Lung (tissue), 12 donors: ENCODE data around the gene CLDN6. TPM values are rescaled to one million over a fixed set of nuclear protein-coding genes. Genes with fewer than 3 reads are reported as not detected.

Experiments used
- ATAC-seq: fragments of 200-7000 bp; cut with Tn5 transposase; one replicate; pipeline ENCODE4 v1.9.1; 2020; ENCODE audit warnings: moderate number of reproducible peaks; ENCODE audit not compliant: insufficient read depth, low FRiP score
- DNase-seq, 3 donors: peaks; one replicate each; pipeline ENCODE4 v3.0.0-alpha.2; 2013 to 2017
- H3K27ac ChIP-seq, 2 donors: one replicate each; pipeline ENCODE4 v1.5.1; 2013; ENCODE audit warnings: mild to moderate bottlenecking in 2 of 2, moderate library complexity in 2 of 2, control low read depth in 1 of 2, inconsistent platforms in 1 of 2, low read depth in 1 of 2, low read length in 1 of 2
- H3K27me3 ChIP-seq, 3 donors: one replicate each; pipeline ENCODE4 v1.5.1; 2013; ENCODE audit warnings: low read length in 2 of 3; ENCODE audit not compliant: control insufficient read depth in 3 of 3, insufficient read depth in 3 of 3
- H3K36me3 ChIP-seq, 4 donors: one replicate each; pipeline ENCODE4 v1.5.1; 2013; ENCODE audit warnings: low read length in 4 of 4, mild to moderate bottlenecking in 1 of 4, moderate library complexity in 1 of 4; ENCODE audit not compliant: control insufficient read depth in 4 of 4, insufficient read depth in 4 of 4
- H3K4me1 ChIP-seq, 5 donors: one replicate each; pipeline ENCODE4 v1.5.1; 2013; ENCODE audit warnings: low read length in 5 of 5, mild to moderate bottlenecking in 2 of 5, moderate library complexity in 1 of 5; ENCODE audit not compliant: control insufficient read depth in 5 of 5, insufficient read depth in 5 of 5
- H3K4me3 ChIP-seq: one replicate; pipeline ENCODE4 v1.5.1; 2013; ENCODE audit warnings: mild to moderate bottlenecking, control low read depth, moderate library complexity
- H3K9ac ChIP-seq, 2 donors: one replicate each; pipeline ENCODE4 v1.5.1; 2013; ENCODE audit warnings: low read length in 2 of 2, control low read depth in 1 of 2; ENCODE audit not compliant: insufficient read depth in 1 of 2
- H3K9me3 ChIP-seq, 4 donors: one replicate each; pipeline ENCODE4 v1.5.1; 2013; ENCODE audit warnings: low read length in 3 of 4, mild to moderate bottlenecking in 1 of 4, moderate library complexity in 1 of 4; ENCODE audit not compliant: control insufficient read depth in 4 of 4, insufficient read depth in 3 of 4
- CTCF ChIP-seq: IDR thresholded peaks from 2 replicates; pipeline ENCODE4 v1.5.1; 2012; ENCODE audit warnings: mild to moderate bottlenecking; ENCODE audit errors: control extremely low read depth, extremely low read depth
- WGBS, 2 donors: extraction: QIAGEN DNeasy Blood & Tissue Kit; methylation state at CpG; one replicate each; pipeline ENCODE4 v1.1.7; 2013; 5-methylcytosine and 5-hydroxymethylcytosine counted together
- polyA plus RNA-seq, 2 donors: library from polyadenylated mRNA; stranded (reverse); fragments of 200-250 nt; gene quantifications; one replicate each; pipeline ENCODE4 v1.2.1, GENCODE V29; 2013
- total RNA-seq, 2 donors: library from RNA; depleted of rRNA in 1 of 2; stranded (reverse); fragments of >200 nt in 1 of 2; gene quantifications; one replicate each; pipeline ENCODE4 v1.2.1, GENCODE V29; 2014 to 2021
- donor health status: control.
- donor health status: control.
- donor health status: Bipolar disorder and iron deficiency.
- donor health status: healthy.
- donor health status: DM: yes; HTN: yes; CAD: no.

The CLDN6 gene
- total and polyA plus RNA-seq, 4 donors: 0.10 to 7.1 (median 0.92) TPM; not detected in 1

- Histone ChIP-seq H3K4me1 (peaks cover 0 to 44% (median 21%) of the 10 kb centered on the region in 5 donors), H3K9me3 (no peaks in the 10 kb centered on the region), H3K27ac (peak within 1 kb of the TSS; percentile 92 to 96), H3K27me3 (peaks cover 0 to 4% (median 4%) of the 10 kb centered on the region in 3 donors), H3K4me3 (peak within 1 kb of the TSS; percentile 53), H3K36me3 (peaks cover 0 to 21% (median 7%) of the 10 kb centered on the region in 4 donors), H3K9ac (peak within 1 kb of the TSS in 1 of 2 donors; percentile 62)
- DNase-seq: peak; percentile 95 to 97 (median 96)
- WGBS, 2 donors: 1% methylated on average over 68 to 69 of the region's 69 CpGs
- TF ChIP-seq CTCF: no peak
- peak; percentile 56 for ATAC-seq
These were observed 5.9 kb upstream of the CLDN6 start, which contains the start of the genes HCFC1R1 and THOC6 for GRCh38 chr16:3023669-3024478. Gene HCFC1R1, minus strand, starts transcription at chr16:3023942. Its CDS starts 1 bp downstream, at chr16:3023941. Gene THOC6, plus strand, starts transcription at chr16:3024035. Its CDS starts 292 bp downstream, at chr16:3024327.

GRCh38 chr16:3023415-3023668 is 5.4 kb upstream of the CLDN6 start:
- ATAC-seq: no peak
- H3K9me3 ChIP-seq: no peaks in the 10 kb centered on the region
- H3K36me3 ChIP-seq: peaks cover 0 to 21% (median 7%) of the 10 kb centered on the region in 4 donors
- H3K27ac ChIP-seq: peak overlapping the region; percentile 92 to 96
- no peak overlapping the region for H3K9ac ChIP-seq
- 32 to 36% methylated on average over 6 of the region's 6 CpGs for WGBS, 2 donors
- H3K4me1 ChIP-seq: peaks cover 0 to 40% (median 21%) of the 10 kb centered on the region in 5 donors
- H3K27me3 ChIP-seq: peaks cover 0 to 5% (median 4%) of the 10 kb centered on the region in 3 donors
- TF ChIP-seq CTCF: no peak
- peak overlapping the region; percentile 53 for H3K4me3 ChIP-seq
- no peak for DNase-seq

GRCh38 chr16:3022684-3023414 is 4.9 kb upstream of the CLDN6 start:
- no peak for TF ChIP-seq CTCF
- H3K4me3 ChIP-seq: peak overlapping the region; percentile 53
- ATAC-seq (no peak), DNase-seq (no peak)
- H3K36me3 ChIP-seq: peaks cover 0 to 21% (median 7%) of the 10 kb centered on the region in 4 donors
- H3K27ac ChIP-seq: peak overlapping the region; percentile 92 to 96
- H3K4me1 ChIP-seq: peaks cover 0 to 39% (median 26%) of the 10 kb centered on the region in 5 donors
- no peak overlapping the region for H3K9ac ChIP-seq
- peaks cover 0 to 10% (median 6%) of the 10 kb centered on the region in 3 donors for H3K27me3 ChIP-seq
- WGBS, 2 donors: 50 to 51% methylated on average over 8 of the region's 8 CpGs
- H3K9me3 ChIP-seq: no peaks in the 10 kb centered on the region
